ENCODE measurements around the gene VPS9D1.

Gene VPS9D1, protein sequence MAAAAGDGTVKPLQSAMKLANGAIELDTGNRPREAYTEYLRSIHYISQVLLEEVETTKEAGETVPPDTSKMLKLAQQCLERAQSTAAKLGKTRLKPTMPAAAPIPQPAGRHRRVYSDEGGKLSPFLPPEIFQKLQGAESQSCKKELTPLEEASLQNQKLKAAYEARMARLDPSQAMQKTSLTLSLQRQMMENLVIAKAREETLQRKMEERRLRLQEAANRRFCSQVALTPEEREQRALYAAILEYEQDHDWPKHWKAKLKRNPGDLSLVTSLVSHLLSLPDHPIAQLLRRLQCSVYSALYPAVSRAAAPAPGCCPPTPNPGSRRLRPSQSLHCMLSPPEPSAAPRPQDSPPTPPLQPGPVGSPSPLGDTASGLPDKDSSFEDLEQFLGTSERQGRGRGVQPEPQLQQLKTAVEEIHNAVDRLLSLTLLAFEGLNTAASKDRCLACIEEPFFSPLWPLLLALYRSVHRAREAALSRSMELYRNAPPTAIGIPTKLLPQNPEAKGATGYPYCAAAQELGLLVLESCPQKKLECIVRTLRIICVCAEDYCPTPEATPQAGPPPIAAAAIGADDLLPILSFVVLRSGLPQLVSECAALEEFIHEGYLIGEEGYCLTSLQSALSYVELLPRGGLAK

DNA sequence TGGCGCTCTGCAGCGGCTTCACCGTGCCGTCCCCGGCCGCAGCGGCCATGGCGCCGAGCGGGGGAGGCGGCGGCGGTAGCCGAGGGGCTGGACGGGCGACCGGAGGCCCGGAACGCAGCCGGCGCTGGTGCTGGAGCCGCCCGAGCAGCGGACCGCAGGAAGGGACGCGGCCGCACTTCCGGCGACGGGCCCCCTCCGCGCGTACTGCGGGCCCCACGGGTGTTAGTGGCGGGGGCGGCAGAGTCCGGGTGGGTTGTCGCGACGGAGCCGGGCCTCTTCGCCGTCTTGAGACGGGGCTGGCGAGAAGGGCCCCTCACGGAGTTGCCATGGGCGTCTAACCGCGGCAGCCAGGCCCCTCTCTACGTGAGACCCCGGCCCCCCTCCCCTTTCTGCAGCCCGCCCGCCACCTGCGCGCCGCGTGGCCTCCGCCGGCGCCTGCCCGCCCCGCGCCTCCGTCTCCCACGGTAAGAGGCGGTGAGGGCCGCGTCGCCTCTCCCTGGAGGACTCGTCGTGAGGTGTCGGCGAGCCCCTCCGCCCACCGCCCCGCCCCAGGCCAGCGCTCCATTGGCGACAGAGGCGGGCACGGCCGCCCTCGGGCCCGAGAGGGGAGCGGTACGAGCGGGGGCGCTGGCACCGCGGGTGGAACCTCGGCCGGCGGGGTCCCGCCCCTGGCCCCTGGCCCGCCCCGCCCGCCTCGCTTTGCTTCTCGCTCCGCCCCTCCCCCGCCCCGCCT, at the start of gene VPS9D1, which contains the start of gene ZNF276:
VPS9D1 (minus strand) TSS at position 86 of the 733 bp plus-strand sequence; CDS start at position 49, 37 bp downstream.
ZNF276 (plus strand) TSS at position 725 of the 733 bp plus-strand sequence. CDS start 104 bp downstream, outside the sequence.
- peak; percentile 66 for DNase-seq

DNA sequence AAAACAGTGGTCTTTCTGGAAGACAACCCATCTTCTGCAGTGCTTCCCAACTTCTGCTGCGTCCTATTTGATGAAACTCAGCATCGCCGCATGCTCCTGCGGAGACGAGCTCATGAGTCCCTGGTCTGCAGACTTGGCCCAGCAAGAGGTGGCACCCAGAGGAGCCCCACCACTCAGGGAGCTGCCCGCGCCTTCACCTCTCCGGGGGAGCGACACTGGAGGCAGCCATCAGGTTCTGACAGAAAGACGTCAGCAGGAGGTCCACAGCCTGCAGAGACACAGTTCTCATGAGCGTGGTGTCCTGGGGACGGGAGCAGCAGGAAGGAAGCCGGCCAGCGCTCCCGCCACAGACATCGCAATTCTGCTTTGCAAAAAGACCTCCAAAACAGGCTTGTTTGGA, 49.7 kb upstream of the VPS9D1 start:
- no peak for DNase-seq

DNA sequence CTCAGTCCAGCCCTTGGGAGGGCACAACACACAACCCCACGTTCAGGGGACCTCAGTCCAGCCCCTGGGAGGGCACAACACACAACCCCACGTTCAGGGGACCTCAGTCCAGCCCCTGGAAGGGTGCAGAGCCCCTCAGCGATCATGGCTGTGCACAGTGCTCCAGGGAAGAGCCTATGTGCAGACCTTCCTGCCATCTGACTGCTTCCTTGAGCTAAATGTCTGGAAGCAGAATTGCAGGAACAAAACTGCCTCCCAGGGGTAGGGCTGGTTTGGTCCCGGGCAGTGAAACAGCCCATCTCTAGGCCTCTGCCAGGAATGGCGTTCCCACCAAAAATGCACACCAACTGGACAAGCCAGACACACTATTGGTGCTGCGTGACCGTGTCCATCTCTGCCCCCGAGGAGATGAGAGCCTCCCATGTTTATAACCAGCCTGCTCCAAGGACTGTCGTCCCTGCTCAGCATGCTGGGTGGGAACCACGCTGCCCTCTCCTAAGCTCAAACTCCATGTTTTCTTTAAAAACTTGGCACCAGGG, 44.7 kb upstream of the VPS9D1 start:
- no peak for DNase-seq

DNA sequence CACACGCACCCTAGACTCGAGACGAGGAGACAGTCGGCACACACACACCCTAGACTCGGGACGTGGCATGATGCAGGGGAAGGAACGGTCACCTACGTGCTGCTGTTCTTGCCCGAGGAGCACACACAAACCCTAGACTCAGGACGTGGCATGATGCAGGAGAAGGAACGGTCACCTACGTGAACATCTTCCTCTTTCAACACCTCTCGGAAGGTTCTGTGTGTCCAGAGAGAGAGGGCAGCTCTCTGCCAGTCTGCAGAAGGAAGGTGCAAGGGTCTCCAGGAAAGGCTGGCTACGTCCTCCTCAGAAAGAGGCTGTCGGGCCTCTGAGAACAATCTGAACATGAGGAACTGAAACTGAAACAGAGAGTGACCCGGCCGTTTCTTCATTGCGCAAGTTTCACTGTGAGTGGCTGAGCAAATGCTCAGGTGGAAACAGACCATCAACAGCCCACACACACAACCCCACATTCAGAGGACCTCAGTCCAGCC, 44.1 kb upstream of the VPS9D1 start:
- peak; percentile 94 for DNase-seq

DNA sequence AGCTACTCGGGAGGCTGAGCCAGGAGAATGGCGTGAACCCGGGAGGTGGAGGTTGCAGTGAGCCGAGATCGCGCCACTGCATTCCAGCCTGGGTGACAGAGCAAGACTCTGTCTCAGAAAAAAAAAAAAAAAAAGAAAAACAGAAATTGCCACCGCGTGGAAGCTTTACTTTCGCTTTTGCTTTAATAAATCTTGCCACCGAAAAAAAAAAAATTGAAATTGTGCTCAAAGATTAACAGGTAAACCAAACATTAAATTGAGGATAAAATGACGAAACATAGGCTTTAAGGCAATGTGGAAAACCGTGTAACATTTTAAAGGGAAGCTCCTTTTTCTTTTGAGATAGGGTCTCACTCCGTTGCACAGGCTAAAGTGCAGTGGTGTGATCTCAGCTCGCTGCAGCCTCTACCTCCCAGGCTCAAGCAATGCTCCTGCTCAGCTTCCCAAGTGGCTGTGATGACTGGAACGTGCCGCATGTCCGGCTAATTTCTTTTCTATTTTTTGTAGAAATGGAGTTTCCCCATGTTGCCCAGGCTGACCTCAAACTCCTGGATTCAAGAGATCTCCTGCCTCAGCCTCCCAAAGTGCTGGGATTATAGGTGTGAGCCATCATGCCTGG, 40.7 kb upstream of the VPS9D1 start:
- no peak for DNase-seq

DNA sequence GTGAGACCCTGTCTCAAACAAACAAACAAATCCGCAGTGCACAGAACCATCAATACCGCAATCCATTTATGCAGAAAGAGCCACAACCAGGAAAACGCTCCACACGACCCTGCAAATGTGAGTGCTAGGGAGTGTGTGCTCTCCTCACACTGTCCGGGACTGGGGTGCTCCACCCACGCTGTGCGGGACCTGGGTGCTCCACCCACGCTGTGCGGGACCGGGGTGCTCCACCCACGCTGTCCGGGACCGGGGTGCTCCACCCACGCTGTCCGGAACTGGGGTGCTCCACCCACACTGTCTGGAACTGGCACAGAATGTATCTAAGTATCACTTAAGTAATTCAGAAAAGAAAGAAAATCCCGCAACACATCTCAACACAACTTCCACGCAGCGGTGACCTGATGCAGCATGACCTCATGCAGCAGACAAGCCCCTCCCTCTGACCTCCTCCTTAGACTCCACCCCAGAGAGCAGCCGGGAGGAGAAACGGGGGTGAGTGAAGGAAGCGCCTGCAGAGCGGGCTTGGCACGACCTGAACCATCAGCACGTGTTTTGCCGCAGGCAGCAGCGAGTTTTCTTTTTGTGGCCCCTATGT, 39.1 kb upstream of the VPS9D1 start:
- DNase-seq: no peak

DNA sequence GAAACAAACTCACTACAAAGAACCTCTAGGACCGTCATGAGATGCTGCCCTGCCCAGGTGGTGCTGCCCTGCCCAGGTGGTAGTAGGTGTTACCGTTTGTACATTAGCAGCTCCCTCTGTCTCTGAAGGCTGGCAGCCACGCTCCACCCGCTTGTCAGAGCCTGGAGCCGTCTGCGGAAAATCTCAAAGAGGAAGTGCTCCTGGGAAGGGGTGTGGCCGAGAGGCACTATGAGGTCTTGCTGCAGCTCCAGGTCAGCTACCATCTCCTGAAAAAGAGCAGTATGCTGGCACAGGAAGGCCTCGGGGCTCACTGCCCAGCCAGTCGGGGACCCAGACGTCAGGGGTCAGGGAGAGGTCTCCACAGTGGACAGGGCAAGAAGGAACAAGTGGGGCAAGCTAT, 28.9 kb upstream of the VPS9D1 start:
- DNase-seq: peak; percentile 84

DNA sequence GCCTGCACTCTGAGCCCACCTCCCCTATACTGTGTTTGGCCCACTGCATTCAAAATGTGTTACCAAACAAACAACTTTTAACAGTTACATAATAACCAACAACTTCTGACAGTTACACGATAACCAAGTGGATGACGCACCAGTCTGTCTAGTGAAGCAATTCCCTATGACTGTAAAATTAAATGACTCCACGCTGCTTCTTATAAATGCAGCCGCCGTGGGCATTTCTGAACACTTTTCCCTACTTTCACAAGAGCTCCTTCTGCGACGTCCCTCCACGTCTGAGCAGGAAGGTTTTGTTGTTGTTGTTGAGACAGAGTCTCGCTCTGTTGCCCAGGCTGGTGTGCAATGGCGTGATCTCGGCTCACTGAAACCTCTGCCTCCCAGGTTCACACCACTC, 28.2 kb upstream of the VPS9D1 start:
- no peak for DNase-seq

DNA sequence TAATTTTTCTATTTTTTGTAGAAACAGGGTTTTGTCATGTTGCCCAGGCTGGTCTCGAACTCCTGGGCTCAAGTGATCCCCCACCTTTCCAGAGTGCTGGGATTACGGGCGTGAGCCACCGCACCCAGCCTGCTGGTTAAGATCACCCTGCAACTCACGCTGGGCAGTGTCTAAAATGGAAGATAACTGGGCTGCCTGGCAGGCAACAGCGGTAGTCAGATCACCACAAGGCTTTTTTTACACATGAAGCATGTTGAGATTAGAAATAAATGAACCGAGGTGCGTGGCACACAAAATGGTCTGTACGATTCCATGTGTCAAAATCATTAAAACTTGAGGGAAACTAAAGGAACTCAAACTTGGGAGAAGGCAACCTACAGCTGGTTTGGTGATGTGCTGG, 27.4 kb upstream of the VPS9D1 start:
- no peak for DNase-seq

DNA sequence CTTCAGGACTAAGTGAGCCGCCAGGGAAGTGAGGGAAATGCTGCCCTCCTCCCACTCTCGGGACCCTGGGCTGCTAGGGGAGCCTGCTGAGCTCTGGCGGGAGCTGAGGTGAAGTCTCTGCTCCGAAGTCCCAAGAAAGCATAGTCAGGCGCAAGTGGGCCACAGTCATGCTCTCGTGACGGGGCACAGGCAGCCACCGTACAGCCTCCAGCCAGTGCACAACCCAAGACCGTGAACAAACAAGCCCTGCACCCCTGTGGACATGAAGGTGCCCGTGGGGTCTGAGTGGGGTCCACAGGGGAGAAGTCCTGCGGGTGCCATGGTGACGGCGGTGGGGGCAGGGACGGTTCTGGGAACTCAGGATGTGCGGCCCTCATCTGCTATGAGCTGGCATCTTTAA, 25.3 kb upstream of the VPS9D1 start:
- no peak for DNase-seq

DNA sequence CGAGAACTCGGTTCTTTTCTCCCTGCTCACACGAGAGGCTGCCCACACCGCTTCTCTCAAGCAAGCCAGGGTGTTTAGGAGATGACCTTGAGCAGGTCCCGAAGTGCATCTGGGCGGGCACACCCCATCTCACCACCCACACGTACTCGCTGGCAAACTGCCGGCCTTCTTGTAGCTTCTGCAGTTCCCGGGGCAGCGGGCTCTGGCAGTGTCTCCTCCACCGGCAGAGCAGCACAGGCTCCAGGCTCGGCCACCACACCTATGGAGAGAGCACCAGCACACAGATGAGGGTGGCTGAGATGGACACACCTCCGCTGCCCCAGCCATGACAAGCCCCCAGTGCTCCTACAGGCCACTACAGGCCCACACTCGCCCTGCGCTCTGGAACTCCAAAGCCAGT, 24.1 kb upstream of the VPS9D1 start:
- no peak for DNase-seq

DNA sequence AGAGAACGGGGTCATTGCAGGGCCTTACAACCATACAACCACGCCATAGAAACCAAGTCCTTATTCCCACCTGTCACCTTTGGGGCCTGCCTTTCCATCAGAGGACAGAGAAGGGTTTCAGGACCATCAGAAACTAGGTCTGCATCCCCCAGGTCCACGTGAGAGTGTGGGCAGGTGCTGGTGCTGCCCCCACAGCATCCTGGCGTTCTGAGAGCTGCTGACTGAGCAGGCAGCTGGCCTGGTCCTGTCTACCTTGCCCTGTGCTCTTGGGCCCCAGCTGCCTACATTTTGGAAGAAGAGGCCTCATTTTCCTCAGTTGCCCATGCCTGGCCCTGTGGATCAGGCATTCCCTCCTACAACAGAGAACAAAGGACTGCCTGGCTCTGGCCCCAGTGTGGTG, 22.2 kb upstream of the VPS9D1 start:
- DNase-seq: no peak

DNA sequence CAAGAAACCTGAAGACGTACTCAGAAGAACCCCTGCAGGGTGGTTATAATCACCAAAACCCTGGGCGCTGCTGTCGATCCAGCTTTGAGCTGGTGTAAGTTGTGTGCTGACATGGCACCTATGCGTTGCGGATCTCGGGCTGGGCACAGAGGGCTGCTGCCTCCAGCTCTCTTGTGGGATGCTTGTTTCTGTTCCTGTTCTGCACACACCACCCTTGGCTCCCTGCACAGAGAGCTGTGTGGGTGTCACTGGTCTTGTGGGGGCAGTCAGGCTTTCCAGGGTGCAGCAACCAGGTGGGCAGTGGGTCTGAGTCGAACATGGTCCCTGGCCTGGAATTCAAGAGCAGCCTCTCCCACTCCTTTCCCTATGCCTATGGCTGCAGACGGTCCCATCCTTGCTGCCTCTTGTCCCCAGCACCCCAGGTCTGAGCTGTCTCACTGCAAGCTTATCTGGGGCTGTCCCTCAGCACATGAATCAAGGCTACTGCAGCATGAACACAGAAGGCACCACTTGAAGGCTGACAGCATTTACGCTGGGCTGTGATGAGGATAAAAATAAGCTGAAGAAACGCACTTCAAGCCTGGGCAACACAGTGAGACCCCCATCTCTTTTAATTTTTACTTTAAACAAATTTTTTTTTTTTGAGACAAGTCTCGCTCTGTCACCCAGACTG, 20.8 kb upstream of the VPS9D1 start:
- DNase-seq: peak; percentile 37

DNA sequence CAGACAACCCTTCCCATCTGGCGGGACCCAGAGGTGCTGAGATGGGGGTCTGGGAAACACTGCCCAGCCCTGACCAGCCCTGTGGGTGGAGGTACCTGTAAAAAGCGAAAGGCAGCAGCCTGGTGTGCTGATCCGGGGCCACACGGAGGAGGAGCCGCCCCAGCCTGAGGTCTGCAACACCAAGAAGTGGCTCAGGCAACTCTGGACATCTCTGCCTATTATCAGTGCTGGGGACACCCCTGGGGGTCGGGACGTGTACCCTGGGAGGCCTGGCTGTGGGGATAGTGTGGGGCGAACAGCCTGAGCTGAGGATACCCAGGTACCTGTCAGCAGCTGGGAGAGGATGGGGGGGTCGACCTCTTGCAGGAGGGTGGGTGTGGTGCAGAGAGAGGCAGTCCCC, 18.7 kb upstream of the VPS9D1 start:
- DNase-seq: no peak

DNA sequence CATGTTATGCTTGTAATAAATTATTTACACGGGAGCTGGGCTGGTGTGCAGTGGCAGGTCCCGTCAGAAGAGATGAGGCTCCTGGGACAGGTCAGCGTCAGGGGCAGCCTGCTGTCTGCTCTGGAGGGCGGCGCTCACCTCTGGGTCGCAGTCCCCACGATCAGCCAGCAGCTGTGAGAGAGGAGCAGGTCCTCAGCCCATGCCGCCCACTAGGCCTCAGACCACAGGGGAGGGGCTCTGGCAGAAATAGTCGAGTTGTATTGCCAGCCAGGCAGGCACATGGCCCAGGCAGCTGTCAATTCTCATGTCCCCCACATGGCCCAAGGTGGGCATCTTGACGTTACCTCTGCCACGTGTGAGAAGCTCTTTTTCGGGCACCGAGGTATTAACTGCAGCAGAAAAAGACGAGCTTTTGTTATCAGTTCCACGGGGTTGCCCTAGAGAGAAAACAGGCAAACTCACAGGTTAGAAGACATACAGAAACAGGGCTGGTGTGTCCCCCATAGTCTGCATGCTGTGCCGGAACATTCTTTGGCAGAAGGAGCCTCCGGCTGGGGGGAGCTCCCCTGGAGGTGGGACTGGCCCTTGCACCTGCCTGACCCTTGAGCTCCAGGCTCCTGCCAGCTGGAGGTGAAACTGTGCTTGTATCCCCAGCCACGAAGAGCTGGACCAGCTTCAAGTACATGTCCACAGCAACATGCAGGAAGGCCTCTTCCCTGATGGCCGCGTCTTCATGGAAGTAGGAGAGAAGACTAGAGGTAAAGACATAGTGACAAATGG, 18.0 kb upstream of the VPS9D1 start:
- no peak for DNase-seq

DNA sequence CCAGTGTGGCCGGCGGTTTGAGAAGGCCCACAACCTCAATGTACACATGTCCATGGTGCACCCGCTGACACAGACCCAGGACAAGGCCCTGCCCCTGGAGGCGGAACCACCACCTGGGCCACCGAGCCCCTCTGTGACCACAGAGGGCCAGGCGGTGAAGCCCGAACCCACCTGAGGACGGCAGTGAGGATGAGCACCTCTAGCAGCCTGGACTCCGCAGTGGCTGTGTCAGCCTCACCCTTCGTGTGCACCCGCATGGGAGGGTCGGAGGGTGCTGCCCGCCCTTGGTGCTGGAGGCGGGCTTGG, 17.3 kb upstream of the VPS9D1 start:
- no peak for DNase-seq

DNA sequence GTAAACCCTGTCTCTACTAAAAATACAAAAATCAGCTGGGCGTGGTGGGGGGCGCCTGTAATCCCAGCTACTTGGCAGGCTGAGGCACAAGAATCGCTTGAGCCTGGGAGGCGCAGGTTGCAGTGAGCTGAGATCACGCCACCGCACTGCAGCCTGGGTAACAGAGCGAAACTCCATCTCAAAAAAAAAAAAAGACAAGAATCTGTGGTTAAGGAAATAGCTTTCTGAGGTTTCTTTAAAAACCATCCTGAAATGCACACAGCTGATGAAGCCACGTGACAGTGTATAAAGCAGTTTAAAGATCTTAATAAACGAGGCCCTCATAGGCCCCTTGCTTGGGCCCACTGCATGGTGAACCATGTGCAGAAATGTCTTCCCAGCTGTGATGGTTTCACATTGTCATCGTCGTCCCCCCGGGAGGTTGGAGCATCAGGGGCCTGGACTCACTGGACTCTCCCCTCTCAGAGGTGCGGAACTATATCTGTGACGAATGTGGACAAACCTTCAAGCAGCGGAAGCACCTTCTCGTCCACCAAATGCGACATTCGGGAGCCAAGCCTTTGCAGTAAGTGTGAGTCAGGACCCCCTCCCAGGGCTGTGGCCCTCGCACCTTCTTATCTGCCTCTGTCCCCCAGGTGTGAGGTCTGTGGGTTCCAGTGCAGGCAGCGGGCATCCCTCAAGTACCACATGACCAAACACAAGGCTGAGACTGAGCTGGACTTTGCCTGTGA, 16.8 kb upstream of the VPS9D1 start:
- peak; percentile 43 for DNase-seq

DNA sequence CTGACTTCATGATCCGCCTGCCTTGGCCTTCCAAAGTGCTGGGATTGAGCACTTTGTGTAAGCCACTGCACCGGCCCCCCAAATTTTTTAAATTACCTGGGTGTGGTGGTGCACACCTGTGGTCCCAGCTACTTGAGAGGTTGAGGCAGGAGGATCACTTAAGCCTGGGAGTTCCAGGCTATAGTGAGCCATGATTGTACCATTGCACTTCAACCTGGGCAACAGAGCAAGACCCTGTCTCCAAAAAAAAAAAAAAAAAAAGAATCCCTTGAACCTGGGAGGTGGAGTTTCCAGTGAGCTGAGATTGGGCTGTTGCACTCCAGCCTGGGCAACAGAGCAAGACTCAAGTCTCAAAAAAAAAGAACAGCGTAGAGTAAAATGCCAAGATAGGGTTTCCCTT, 15.9 kb upstream of the VPS9D1 start:
- DNase-seq: no peak

DNA sequence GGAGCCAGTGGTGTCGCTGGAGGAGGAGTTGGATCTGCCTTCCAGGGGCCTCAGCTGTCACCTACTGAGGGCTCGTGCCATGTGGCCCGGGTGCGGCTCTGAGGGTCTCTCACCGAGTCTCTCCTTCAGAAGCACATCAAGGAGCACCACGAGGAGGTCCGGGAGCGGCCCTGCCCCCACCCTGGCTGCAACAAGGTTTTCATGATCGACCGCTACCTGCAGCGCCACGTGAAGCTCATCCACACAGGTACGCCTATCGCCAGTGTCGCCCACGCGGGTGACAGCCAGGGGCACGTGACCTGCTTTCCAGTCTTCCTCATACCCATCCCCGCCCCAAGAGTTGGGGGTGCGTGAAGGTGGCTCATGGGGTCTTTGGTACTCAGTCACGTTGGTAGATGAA, 13.1 kb upstream of the VPS9D1 start:
- DNase-seq: no peak

DNA sequence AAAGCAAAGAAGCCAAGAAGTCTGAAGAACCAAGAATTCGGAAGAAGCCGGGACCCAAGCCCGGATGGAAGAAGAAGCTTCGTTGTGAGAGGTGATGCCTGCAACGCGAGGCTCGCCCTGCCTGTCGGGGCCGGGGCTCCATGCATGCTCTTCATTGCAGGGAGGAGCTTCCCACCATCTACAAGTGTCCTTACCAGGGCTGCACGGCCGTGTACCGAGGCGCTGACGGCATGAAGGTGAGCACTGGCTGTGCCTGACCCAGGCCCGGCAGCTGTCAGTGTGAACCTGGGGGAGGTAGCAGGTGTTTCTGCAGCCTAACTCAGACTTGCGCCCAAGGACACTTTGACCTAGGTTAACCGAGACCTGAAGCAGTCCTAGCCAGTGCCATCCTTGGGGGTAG, 12.6 kb upstream of the VPS9D1 start:
- no peak for DNase-seq

DNA sequence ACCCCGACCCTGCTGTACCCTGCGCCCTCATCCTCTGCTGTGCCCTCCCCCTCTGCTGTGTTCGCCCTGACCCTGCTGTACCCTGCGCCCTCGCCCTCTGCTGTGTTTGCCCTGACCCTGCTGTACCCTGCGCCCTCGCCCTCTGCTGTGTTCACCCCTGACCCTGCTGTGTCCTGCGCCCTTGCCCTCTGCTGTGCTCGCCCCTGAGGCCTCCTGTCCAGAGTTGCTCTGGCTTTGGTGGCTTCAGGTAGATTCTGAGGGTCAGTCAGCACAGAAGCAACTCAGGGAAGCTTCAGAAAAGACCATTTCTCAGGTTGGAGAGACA, 12.2 kb upstream of the VPS9D1 start:
- DNase-seq: no peak

Measured in MV-4-11 (cell line).